Epithelial cell of proximal tubule (primary cell): Measurements from ENCODE around the gene TRIM24. TPM values are rescaled to one million over a fixed set of nuclear protein-coding genes. Genes with fewer than 3 reads are reported as not detected.
"Not testable (repeated sequence)": the region's sequence is repeated elsewhere in the genome, so short reads cannot be mapped to it uniquely, and the experiment has no call there.

ENCODE experiments used
- DNase-seq: peaks from one replicate; pipeline ENCODE4 v3.0.0-alpha.2; 2011; ENCODE audit warnings: low read depth
- H3K4me3 ChIP-seq: 2 replicates; pipeline ENCODE4 v1.5.1; 2011; ENCODE audit warnings: low read depth, mild to moderate bottlenecking, low read length
- CTCF ChIP-seq: conservative IDR thresholded peaks from 2 replicates; pipeline ENCODE4 v1.5.1; 2012; ENCODE audit warnings: low read depth, mild to moderate bottlenecking, low read length
- total RNA-seq: library from RNA; depleted of rRNA; stranded (reverse); fragments of >200 nt; gene quantifications from 2 replicates; pipeline ENCODE4 v1.2.3, GENCODE V29; 2015

TRIM24 gene
- total RNA-seq, 1 donor from 2014 or later: 21.4 TPM

- DNase-seq: no peak
- no peak for TF ChIP-seq CTCF
- H3K4me3 ChIP-seq: no peak overlapping the region
These were observed 61.9 kb downstream of the TRIM24 start for GRCh38 chr7:138521837-138522461.

- H3K4me3 ChIP-seq: no peak overlapping the region
- no peak for TF ChIP-seq CTCF
- DNase-seq: no peak
These were observed 64.2 kb downstream of the TRIM24 start for GRCh38 chr7:138524259-138524658.

GRCh38 chr7:138525757-138526156, 65.7 kb downstream of the TRIM24 start:
- no peak overlapping the region for H3K4me3 ChIP-seq
- TF ChIP-seq CTCF: no peak
- no peak for DNase-seq

GRCh38 chr7:138527746-138528223, 67.7 kb downstream of the TRIM24 start:
- DNase-seq: no peak
- TF ChIP-seq CTCF: no peak
- H3K4me3 ChIP-seq: no peak overlapping the region

GRCh38 chr7:138536833-138537232, 76.8 kb downstream of the TRIM24 start:
- H3K4me3 ChIP-seq, DNase-seq: not testable (repeated sequence)

- no peak for TF ChIP-seq CTCF
- H3K4me3 ChIP-seq: no peak overlapping the region
- DNase-seq: peak; percentile 6
These were observed 78.5 kb downstream of the TRIM24 start for GRCh38 chr7:138538518-138538917.

GRCh38 chr7:138538997-138539644, 79.1 kb downstream of the TRIM24 start:
- H3K4me3 ChIP-seq: no peak overlapping the region
- TF ChIP-seq CTCF: no peak
- no peak for DNase-seq
